Neural progenitor cell (in vitro differentiated cells): ENCODE data around the gene ARHGEF40. TPM values are rescaled to one million over a fixed set of nuclear protein-coding genes. Genes with fewer than 3 reads are reported as not detected.

ENCODE experiments used
- DNase-seq: peaks from one replicate; pipeline ENCODE4 v3.0.0-alpha.2; 2016; ENCODE audit warnings: low spot score
- H2AFZ ChIP-seq: fragments of 200-600 bp; sonication (generic); replicated peaks from 2 replicates; pipeline ENCODE4 v1.6.1; 2016; ENCODE audit warnings: antibody characterized with exemption
- H3F3A ChIP-seq: fragments of 200-600 bp; sonication (generic); 2 replicates; pipeline ENCODE4 v1.6.1; 2016; ENCODE audit warnings: antibody characterized with exemption, low read depth
- H3K27ac ChIP-seq: fragments of 200-600 bp; sonication (generic); 2 replicates; pipeline ENCODE4 v1.5.1; 2016; ENCODE audit warnings: mild to moderate bottlenecking
- H3K27me3 ChIP-seq: fragments of 200-600 bp; sonication (generic); 2 replicates; pipeline ENCODE4 v1.6.1; 2016; ENCODE audit warnings: mild to moderate bottlenecking, moderate library complexity
- H3K36me3 ChIP-seq: fragments of 200-600 bp; sonication (generic); 2 replicates; pipeline ENCODE4 v1.5.1; 2016
- H3K4me1 ChIP-seq: fragments of 200-600 bp; sonication (generic); 2 replicates; pipeline ENCODE4 v1.6.1; 2016; ENCODE audit warnings: mixed run types
- H3K4me2 ChIP-seq: fragments of 200-600 bp; sonication (generic); 2 replicates; pipeline ENCODE4 v1.6.1; 2016
- H3K4me3 ChIP-seq: fragments of 200-600 bp; sonication (generic); 2 replicates; pipeline ENCODE4 v1.5.1; 2016
- H3K79me2 ChIP-seq: fragments of 200-600 bp; sonication (generic); 2 replicates; pipeline ENCODE4 v1.6.1; 2016; ENCODE audit warnings: low read depth
- H3K9ac ChIP-seq: fragments of 200-600 bp; sonication (generic); 2 replicates; pipeline ENCODE4 v1.6.1; 2016
- H3K9me3 ChIP-seq: fragments of 200-600 bp; sonication (generic); 2 replicates; pipeline ENCODE4 v1.5.1; 2016; ENCODE audit warnings: low read depth
- H4K20me1 ChIP-seq: fragments of 200-600 bp; sonication (generic); 2 replicates; pipeline ENCODE4 v1.6.1; 2016; ENCODE audit warnings: low read depth
- H3K27ac Mint-ChIP-seq: 3 replicates; pipeline ENCODE4 v1.8.0; 2021; ENCODE audit warnings: mixed read lengths
- H3K27me3 Mint-ChIP-seq: 2 replicates; pipeline ENCODE4 v1.8.0; 2022; ENCODE audit warnings: low read depth, mild to moderate bottlenecking, inconsistent platforms, moderate library complexity, mixed read lengths; ENCODE audit not compliant: insufficient read depth
- H3K36me3 Mint-ChIP-seq: 3 replicates; pipeline ENCODE4 v1.8.0; 2021; ENCODE audit warnings: mixed read lengths
- H3K4me1 Mint-ChIP-seq: 3 replicates; pipeline ENCODE4 v1.8.0; 2021; ENCODE audit warnings: mixed read lengths
- H3K4me3 Mint-ChIP-seq: 3 replicates; pipeline ENCODE4 v1.8.0; 2021; ENCODE audit warnings: mild to moderate bottlenecking, moderate library complexity, mixed read lengths
- H3K9me3 Mint-ChIP-seq: 3 replicates; pipeline ENCODE4 v1.8.0; 2020; ENCODE audit warnings: mixed read lengths
- EZH2 ChIP-seq: fragments of 200-600 bp; sonication (generic); IDR thresholded peaks from 2 replicates; pipeline ENCODE4 v1.6.1; 2017; ENCODE audit warnings: antibody characterized with exemption, mild to moderate bottlenecking, moderate library complexity
- EZH2phosphoT487 ChIP-seq: fragments of 200-600 bp; sonication (generic); IDR thresholded peaks from 2 replicates; pipeline ENCODE4 v1.6.1; 2017; ENCODE audit warnings: antibody characterized with exemption
- total RNA-seq: library from RNA; depleted of rRNA; stranded (reverse); fragments of >200 nt; gene quantifications from 2 replicates; pipeline ENCODE4 v1.2.3, GENCODE V29; 2015; ENCODE audit warnings: low replicate concordance
- TF ChIP-seq, protein P1 (sequence below): fragments of 200-600 bp; sonication (generic); IDR thresholded peaks from 2 replicates; pipeline ENCODE4 v1.5.1; 2017; ENCODE audit warnings: antibody characterized with exemption, mild to moderate bottlenecking

ARHGEF40 gene
- total RNA-seq, 1 donor from 2014 or later: 15.0 TPM

- H4K20me1 ChIP-seq: peaks cover 12% of the 10 kb centered on the region
- peaks cover 62% of the 10 kb centered on the region for H3F3A ChIP-seq
- Mint-ChIP-seq H3K9me3 (peaks cover 2% of the 10 kb centered on the region), H3K27ac (peak within 1 kb of the TSS; percentile 61), H3K4me3 (peak within 1 kb of the TSS; percentile 87), H3K4me1 (peaks cover 67% of the 10 kb centered on the region), H3K27me3 (peaks cover 8% of the 10 kb centered on the region), H3K36me3 (no peaks in the 10 kb centered on the region)
- H3K27ac ChIP-seq: peak within 1 kb of the TSS; percentile 55
- H3K36me3 ChIP-seq: no peaks in the 10 kb centered on the region
- peak within 1 kb of the TSS; percentile 86 for H3K4me2 ChIP-seq
- peaks cover 42% of the 10 kb centered on the region for H3K4me1 ChIP-seq
- no peak within 1 kb of the TSS for H3K9ac ChIP-seq
- H3K27me3 ChIP-seq: no peaks in the 10 kb centered on the region
- H3K79me2 ChIP-seq: peaks cover 64% of the 10 kb centered on the region
- H3K9me3 ChIP-seq: no peaks in the 10 kb centered on the region
- DNase-seq: no peak
- H2AFZ ChIP-seq: no peak within 1 kb of the TSS
- peak within 1 kb of the TSS; percentile 61 for H3K4me3 ChIP-seq
- no peak for TF ChIP-seq EZH2phosphoT487
- no peak for TF ChIP-seq EZH2
- TF ChIP-seq, protein P1, sequence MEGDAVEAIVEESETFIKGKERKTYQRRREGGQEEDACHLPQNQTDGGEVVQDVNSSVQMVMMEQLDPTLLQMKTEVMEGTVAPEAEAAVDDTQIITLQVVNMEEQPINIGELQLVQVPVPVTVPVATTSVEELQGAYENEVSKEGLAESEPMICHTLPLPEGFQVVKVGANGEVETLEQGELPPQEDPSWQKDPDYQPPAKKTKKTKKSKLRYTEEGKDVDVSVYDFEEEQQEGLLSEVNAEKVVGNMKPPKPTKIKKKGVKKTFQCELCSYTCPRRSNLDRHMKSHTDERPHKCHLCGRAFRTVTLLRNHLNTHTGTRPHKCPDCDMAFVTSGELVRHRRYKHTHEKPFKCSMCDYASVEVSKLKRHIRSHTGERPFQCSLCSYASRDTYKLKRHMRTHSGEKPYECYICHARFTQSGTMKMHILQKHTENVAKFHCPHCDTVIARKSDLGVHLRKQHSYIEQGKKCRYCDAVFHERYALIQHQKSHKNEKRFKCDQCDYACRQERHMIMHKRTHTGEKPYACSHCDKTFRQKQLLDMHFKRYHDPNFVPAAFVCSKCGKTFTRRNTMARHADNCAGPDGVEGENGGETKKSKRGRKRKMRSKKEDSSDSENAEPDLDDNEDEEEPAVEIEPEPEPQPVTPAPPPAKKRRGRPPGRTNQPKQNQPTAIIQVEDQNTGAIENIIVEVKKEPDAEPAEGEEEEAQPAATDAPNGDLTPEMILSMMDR: no peak
Measured at GRCh38 chr14:21100931-21101330, 30.8 kb downstream of the ARHGEF40 start, which contains the start of gene TMEM253. Gene TMEM253 (plus strand): TSS chr14:21101066. CDS start chr14:21101344, 278 bp downstream.

GRCh38 chr14:21101802-21102413 lies 31.8 kb downstream of the ARHGEF40 start:
- no peaks in the 10 kb centered on the region for H3K36me3 Mint-ChIP-seq
- no peak for DNase-seq
- peaks cover 41% of the 10 kb centered on the region for H3K4me1 ChIP-seq
- peaks cover 67% of the 10 kb centered on the region for H3K4me1 Mint-ChIP-seq
- peaks cover 2% of the 10 kb centered on the region for H3K9me3 Mint-ChIP-seq
- no peak overlapping the region for H3K27ac ChIP-seq
- H3K27ac Mint-ChIP-seq: peak overlapping the region; percentile 76
- H3K27me3 Mint-ChIP-seq: peaks cover 8% of the 10 kb centered on the region
- H3K9ac ChIP-seq: no peak overlapping the region
- H3K27me3 ChIP-seq: no peaks in the 10 kb centered on the region
- peaks cover 2% of the 10 kb centered on the region for H4K20me1 ChIP-seq
- H2AFZ ChIP-seq: no peak overlapping the region
- H3K4me3 Mint-ChIP-seq: peak overlapping the region; percentile 86
- peaks cover 55% of the 10 kb centered on the region for H3K79me2 ChIP-seq
- H3F3A ChIP-seq: peaks cover 52% of the 10 kb centered on the region
- no peaks in the 10 kb centered on the region for H3K9me3 ChIP-seq
- H3K4me2 ChIP-seq: peak overlapping the region; percentile 89
- H3K4me3 ChIP-seq: peak overlapping the region; percentile 61
- no peaks in the 10 kb centered on the region for H3K36me3 ChIP-seq
- no peak for TF ChIP-seq EZH2
- no peak for TF ChIP-seq EZH2phosphoT487
- TF ChIP-seq, protein P1: no peak

- Mint-ChIP-seq H3K4me3 (peak overlapping the region; percentile 86), H3K4me1 (peaks cover 66% of the 10 kb centered on the region), H3K27me3 (peaks cover 8% of the 10 kb centered on the region), H3K27ac (peak overlapping the region; percentile 93), H3K36me3 (no peaks in the 10 kb centered on the region), H3K9me3 (no peaks in the 10 kb centered on the region)
- H3K79me2 ChIP-seq: peaks cover 46% of the 10 kb centered on the region
- H3K9me3 ChIP-seq: no peaks in the 10 kb centered on the region
- H3K4me1 ChIP-seq: peaks cover 40% of the 10 kb centered on the region
- no peaks in the 10 kb centered on the region for H4K20me1 ChIP-seq
- no peaks in the 10 kb centered on the region for H3K27me3 ChIP-seq
- TF ChIP-seq EZH2 (no peak), EZH2phosphoT487 (no peak)
- TF ChIP-seq, protein P1: no peak
- no peak overlapping the region for H3K27ac ChIP-seq
- H3F3A ChIP-seq: peaks cover 49% of the 10 kb centered on the region
- H3K4me2 ChIP-seq: peak overlapping the region; percentile 89
- H2AFZ ChIP-seq: no peak overlapping the region
- peak overlapping the region; percentile 61 for H3K4me3 ChIP-seq
- no peak overlapping the region for H3K9ac ChIP-seq
- DNase-seq: peak; percentile 34
- H3K36me3 ChIP-seq: no peaks in the 10 kb centered on the region
Measured at GRCh38 chr14:21102521-21103410, 32.7 kb downstream of the ARHGEF40 start.
